ENCODE measurements around the gene TMEM8B. TPM values are rescaled to one million over a fixed set of nuclear protein-coding genes. Genes with fewer than 3 reads are reported as not detected.
A peak's percentile ranks its signal among the peaks of the same experiment; 100 is the strongest.
"Not testable (repeated sequence)": the region's sequence is repeated elsewhere in the genome, so short reads cannot be mapped to it uniquely, and the experiment has no call there.

Gene TMEM8B
- total RNA-seq, 1 donor = 0.86 TPM

GRCh38 chr9:35869621-35870216 is 40.7 kb downstream of the TMEM8B start:
- H3K4me3 ChIP-seq (ENCODE audit: low read depth, low read length) = no peak overlapping the region
- no peak for TF ChIP-seq CTCF (IDR thresholded peaks at IDR 0.05; ENCODE audit: insufficient read depth, low read depth, low read length)
- DNase-seq (ENCODE audit: low read depth) = no peak

- DNase-seq (ENCODE audit: low read depth) = no peak
- TF ChIP-seq CTCF (IDR thresholded peaks at IDR 0.05; ENCODE audit: insufficient read depth, low read depth, low read length) = no peak
- H3K4me3 ChIP-seq (ENCODE audit: low read depth, low read length) = no peak within 1 kb of the TSS
Measured at GRCh38 chr9:35870351-35870923, 41.4 kb downstream of the TMEM8B start, which contains the start of gene OR13J1. TSS of gene OR13J1 (minus strand) at chr9:35870401. CDS start at chr9:35870401, 0 bp downstream.

- no peak for DNase-seq (ENCODE audit: low read depth)
- TF ChIP-seq CTCF (IDR thresholded peaks at IDR 0.05; ENCODE audit: insufficient read depth, low read depth, low read length) = no peak
- H3K4me3 ChIP-seq (ENCODE audit: low read depth, low read length) = no peak overlapping the region
Measured at GRCh38 chr9:35871545-35871944, 42.5 kb downstream of the TMEM8B start.

DNA sequence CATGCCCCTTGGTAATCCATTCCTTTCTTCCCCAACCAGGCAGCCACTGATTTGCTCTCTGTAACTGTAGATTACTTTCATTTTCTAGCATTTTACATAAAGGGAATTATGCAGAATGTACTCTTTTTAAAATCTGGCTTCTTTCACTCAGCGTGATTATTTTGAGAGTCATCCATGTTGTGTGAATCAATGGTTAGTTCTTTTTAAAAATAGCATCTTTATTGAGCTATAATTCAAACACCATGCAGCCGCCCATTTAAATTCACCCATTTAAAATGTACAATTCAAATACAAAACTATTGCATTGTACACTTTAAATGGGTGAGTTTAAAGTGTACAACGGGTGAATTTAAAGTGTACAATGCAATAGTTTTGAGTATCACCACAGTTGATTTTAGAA is 43.5 kb downstream of the TMEM8B start:
- H3K4me3 ChIP-seq (ENCODE audit: low read depth, low read length) = no peak overlapping the region
- TF ChIP-seq CTCF (IDR thresholded peaks at IDR 0.05; ENCODE audit: insufficient read depth, low read depth, low read length) = no peak
- no peak for DNase-seq (ENCODE audit: low read depth)

DNA sequence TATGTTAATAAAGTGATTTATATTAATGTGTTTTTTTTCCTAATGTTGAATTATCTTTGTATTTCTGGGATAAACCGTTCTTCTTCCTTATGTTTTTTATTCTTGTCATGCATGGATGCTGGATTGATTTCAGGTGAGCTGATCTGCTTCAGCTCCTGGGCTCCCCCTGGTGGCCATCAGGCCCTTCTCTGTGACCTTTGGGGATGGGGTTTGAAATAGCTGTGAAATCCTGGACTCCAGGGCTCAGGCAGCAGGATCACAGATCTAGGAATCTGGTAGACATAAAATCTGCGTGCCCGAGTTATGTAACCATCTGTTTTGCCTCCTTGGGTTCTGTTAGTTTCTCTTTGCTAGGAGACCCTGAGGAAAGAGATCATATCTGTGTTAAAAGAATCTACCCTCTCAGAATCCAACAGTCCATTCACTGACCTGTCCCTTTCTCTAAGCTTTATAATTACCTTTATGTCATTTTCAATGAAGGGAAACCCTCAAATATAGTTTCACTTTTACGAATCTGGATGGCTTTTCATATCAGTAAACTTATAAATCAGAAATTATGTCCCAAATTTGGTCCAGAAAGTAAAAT is 53.3 kb downstream of the TMEM8B start:
- peak; percentile 99 for TF ChIP-seq CTCF (IDR thresholded peaks at IDR 0.05; ENCODE audit: insufficient read depth, low read depth, low read length)
- peak; percentile 78 for DNase-seq (ENCODE audit: low read depth)
- H3K4me3 ChIP-seq (ENCODE audit: low read depth, low read length) = no peak overlapping the region

DNA sequence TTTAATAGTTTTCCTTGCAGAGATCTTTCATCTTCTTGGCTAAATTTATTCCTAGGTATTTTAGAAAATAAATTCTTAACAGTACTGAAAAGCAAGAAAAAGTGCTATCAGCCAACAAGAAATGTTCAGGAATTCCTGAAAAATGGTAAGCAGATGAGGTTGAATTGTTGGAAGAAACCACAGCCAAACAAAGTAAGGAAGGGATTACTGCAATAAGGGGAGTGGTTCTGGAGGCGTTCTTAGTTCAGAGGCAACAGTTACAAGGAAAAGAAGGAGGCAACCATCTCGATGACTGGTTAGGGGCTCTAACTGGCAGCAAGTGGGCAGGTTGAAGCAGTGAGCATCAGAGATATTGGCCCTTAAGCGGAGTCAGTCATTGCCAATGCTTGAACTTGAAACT is 54.0 kb downstream of the TMEM8B start:
- TF ChIP-seq CTCF (IDR thresholded peaks at IDR 0.05; ENCODE audit: insufficient read depth, low read depth, low read length) = no peak
- no peak overlapping the region for H3K4me3 ChIP-seq (ENCODE audit: low read depth, low read length)

GRCh38 chr9:35884908-35885307 is 55.9 kb downstream of the TMEM8B start:
- not testable (repeated sequence) for H3K4me3 ChIP-seq (ENCODE audit: low read depth, low read length); DNase-seq (ENCODE audit: low read depth)

More for the DNA sequence above, 54.0 kb downstream of the TMEM8B start:
- DNase-seq (ENCODE audit: low read depth) = no peak
